Brain pericyte (primary cell): ENCODE results near the gene PKP2.
"Not testable (repeated sequence)": the region's sequence is repeated elsewhere in the genome, so short reads cannot be mapped to it uniquely, and the experiment has no call there.

ENCODE experiments used
- DNase-seq: peaks from one replicate; pipeline ENCODE4 v3.0.0-alpha.2; 2012; ENCODE audit warnings: low read depth, low spot score

The PKP2 gene

GRCh38 chr12:32895688-32896431 lies 717 bp downstream of the PKP2 start:
- DNase-seq, result no peak

- DNase-seq, result no peak
Measured at GRCh38 chr12:32894566-32894965, 2.0 kb downstream of the PKP2 start.

GRCh38 chr12:32893458-32893857 lies 3.1 kb downstream of the PKP2 start:
- no peak for DNase-seq

GRCh38 chr12:32893043-32893442 lies 3.5 kb downstream of the PKP2 start:
- DNase-seq, result no peak

GRCh38 chr12:32892369-32892768 lies 4.2 kb downstream of the PKP2 start:
- DNase-seq, result not testable (repeated sequence)

GRCh38 chr12:32891956-32892355 lies 4.6 kb downstream of the PKP2 start:
- no peak for DNase-seq

- DNase-seq, result no peak
Measured at GRCh38 chr12:32891526-32891925, 5.1 kb downstream of the PKP2 start.

- no peak for DNase-seq
Measured at GRCh38 chr12:32889011-32889760, 7.4 kb downstream of the PKP2 start.

- no peak for DNase-seq
Measured at GRCh38 chr12:32887058-32887457, 9.5 kb downstream of the PKP2 start.

GRCh38 chr12:32885831-32886230 lies 10.7 kb downstream of the PKP2 start:
- no peak for DNase-seq

GRCh38 chr12:32884962-32885361 lies 11.6 kb downstream of the PKP2 start:
- DNase-seq, result no peak

GRCh38 chr12:32881702-32882101 lies 14.9 kb downstream of the PKP2 start:
- DNase-seq, result no peak

- DNase-seq, result no peak
Measured at GRCh38 chr12:32881107-32881506, 15.5 kb downstream of the PKP2 start.

- DNase-seq, result not testable (repeated sequence)
Measured at GRCh38 chr12:32879066-32879465, 17.5 kb downstream of the PKP2 start.

GRCh38 chr12:32877601-32878459 lies 18.7 kb downstream of the PKP2 start:
- DNase-seq, result no peak

GRCh38 chr12:32876004-32876403 lies 20.6 kb downstream of the PKP2 start:
- no peak for DNase-seq

GRCh38 chr12:32874975-32875374 lies 21.6 kb downstream of the PKP2 start:
- no peak for DNase-seq

- DNase-seq, result no peak
Measured at GRCh38 chr12:32874078-32874477, 22.5 kb downstream of the PKP2 start.

- not testable (repeated sequence) for DNase-seq
Measured at GRCh38 chr12:32872416-32872815, 24.2 kb downstream of the PKP2 start.

GRCh38 chr12:32870716-32871115 lies 25.9 kb downstream of the PKP2 start:
- no peak for DNase-seq

- DNase-seq, result no peak
Measured at GRCh38 chr12:32868885-32869284, 27.7 kb downstream of the PKP2 start.

- no peak for DNase-seq
Measured at GRCh38 chr12:32864731-32865130, 31.8 kb downstream of the PKP2 start.
